NAMALWA (cell line): ENCODE results near the gene SECTM1.
"Not testable (repeated sequence)": the region's sequence is repeated elsewhere in the genome, so short reads cannot be mapped to it uniquely, and the experiment has no call there.

Experiments used
- DNase-seq: peaks from one replicate; pipeline ENCODE4 v3.0.0-alpha.2; 2015; ENCODE audit warnings: low spot score

SECTM1 gene

DNA sequence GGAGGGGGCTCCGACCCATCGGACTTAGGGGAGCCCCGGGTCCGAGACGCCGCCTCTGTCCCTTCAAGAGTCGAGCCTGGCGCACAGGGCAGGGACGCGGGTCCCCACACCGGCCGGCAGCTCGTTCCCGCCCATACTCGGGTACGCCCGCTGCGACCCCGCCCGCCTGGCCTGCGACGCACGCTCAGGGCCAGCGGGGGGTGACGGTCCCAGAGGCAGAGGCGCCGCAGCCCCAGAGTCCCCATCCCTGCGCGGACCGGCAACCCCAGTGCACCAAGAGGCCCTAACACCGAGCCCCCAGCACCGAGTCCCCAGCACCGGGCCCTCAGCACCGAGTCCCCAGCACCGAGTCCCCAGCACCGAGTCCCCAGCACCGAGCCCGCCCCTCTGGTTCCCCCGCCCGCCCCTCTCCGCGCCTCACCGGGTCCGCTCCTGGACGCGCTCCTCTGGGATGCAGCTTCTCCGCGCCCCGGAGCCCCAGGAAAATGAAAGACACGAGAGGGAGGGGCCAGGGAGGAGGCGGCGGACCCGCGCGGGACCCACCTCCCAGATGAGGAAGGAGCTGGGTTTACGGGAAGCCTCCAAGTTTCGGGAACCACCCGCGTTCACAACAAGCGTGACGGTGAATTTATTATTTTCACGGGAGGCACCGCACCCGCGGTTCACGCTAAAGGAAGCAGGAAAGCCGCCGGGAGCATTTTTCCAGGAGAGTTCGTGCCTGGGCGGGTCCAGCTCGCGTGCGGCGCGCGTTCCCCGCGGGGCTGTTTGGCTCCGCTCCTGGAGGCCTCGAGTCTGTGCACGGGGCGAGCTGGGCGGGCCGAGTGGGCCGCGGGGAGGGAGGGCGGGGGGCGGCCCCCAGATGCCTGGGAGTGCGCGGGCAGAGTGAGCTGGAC lies at the start of gene SECTM1:
TSS of gene SECTM1 (minus strand) at position 488 of the 893 bp plus-strand sequence. CDS start 6,526 bp downstream, outside the sequence.
- no peak for DNase-seq

DNA sequence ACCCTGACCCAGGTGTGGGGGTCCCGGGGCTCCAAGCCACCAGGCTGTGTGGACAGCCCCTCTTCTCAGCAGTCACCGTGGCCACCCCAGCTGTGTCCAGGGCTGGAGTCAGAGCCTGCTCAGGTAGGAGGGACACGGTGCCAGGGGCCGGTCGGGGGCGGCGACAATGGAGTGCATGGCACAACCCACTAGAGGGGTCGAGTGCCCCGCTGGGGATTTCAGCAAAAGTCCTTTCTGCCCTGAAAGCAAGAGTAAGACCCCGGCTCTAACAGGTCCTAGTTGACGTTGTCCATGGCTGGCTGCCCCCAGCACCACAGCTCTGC lies 49.3 kb upstream of the SECTM1 start:
- DNase-seq: no peak

DNA sequence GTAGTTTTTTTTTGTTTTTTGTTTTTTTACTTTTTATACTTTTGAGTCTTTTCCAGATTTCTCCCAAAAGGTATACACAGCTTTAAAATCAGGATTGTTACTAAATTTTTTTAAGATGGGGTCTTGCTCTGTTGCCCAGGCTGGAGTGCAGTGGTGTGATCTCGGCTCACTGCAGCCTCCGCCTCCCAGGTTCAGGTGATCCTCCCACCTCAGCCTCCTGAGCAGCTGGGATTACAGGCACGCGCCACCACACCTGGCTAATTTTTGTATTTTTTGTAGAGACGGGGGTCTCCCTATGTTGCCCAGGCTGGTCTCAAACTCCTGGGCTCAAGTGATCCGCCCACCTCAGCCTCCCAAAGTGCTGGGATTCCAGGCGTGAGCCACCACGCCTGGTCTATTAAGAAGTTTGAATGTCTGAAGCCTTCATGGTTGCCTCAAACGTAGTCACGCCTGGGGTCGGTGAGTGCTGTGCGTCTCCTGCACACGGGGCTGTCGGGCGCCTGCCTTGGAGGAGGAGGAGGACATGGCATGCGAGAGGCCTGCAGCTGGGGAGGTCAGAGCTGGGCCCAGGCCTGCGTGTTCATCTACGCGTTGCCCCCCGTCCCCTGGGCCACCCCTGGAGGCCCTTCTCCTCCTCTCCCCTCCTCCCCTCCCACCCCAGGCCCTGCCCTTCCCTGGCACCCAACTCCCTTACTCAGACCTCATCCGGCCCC lies 48.8 kb upstream of the SECTM1 start:
- not testable (repeated sequence) for DNase-seq

DNA sequence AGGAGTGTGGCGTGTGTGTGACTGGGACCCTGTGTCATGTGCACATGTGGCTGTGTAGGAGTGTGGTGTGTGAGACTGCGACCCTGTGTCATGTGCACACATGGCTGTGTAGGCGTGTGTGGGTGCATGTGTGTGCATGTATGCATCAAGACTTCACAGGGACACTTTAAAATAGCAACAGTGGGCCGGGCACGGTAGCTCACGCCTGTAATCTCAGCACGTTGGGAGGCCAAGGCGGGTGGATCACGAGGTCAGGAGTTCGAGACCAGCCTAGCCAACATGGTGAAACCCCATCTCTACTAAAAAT lies 48.1 kb upstream of the SECTM1 start:
- not testable (repeated sequence) for DNase-seq

DNA sequence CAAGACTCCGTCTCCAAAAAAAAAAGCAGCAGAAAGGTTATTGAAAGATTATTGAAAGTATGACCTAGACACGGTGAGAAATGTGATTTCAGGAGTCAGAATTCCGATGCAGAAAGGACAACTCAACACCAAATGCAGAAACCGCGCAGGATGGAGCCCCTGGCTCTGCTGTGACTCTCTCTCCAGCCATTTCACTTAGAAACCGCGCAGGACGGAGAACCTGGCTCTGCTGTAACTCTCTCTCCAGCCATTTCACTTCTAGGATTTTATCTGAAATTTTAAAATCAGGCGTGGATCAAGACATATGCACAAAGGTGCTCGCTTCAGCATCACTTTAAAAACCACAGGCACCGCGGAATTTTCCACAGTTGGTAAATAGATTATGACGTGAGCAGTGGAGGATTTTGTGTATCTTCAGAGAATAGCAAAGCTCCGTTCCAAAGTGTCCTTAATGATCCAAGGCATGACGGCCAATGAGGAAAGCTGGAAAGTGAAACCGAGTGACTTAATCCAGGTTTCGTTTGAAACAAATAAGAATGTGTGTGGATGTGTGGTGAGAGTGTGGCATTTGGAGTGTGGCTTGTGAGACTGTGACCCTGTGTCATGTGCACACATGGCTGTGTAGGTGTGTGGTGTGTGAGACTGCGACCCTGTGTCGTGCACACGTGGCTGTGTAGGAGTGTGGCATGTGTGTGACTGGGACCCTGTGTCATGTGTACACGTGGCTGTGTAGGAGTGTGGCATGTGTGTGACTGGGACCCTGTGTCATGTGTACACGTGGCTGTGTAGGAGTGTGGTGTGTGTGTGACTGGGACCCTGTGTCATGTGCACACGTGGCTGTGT lies 47.5 kb upstream of the SECTM1 start:
- DNase-seq: no peak

DNA sequence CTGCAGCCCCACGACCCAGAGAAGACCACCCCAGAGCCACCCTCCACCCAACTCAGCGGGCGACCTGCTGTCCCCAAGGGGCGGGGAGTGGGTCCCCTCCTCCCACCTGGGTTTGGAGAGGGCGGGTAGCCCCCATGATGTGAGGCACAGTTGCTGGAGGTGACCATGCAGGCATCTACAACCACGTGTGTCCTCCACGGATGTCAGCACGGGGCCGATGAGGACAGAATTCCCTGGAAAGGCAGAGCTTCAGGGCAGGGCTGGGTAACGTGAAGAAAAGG lies 45.1 kb upstream of the SECTM1 start:
- DNase-seq: no peak

DNA sequence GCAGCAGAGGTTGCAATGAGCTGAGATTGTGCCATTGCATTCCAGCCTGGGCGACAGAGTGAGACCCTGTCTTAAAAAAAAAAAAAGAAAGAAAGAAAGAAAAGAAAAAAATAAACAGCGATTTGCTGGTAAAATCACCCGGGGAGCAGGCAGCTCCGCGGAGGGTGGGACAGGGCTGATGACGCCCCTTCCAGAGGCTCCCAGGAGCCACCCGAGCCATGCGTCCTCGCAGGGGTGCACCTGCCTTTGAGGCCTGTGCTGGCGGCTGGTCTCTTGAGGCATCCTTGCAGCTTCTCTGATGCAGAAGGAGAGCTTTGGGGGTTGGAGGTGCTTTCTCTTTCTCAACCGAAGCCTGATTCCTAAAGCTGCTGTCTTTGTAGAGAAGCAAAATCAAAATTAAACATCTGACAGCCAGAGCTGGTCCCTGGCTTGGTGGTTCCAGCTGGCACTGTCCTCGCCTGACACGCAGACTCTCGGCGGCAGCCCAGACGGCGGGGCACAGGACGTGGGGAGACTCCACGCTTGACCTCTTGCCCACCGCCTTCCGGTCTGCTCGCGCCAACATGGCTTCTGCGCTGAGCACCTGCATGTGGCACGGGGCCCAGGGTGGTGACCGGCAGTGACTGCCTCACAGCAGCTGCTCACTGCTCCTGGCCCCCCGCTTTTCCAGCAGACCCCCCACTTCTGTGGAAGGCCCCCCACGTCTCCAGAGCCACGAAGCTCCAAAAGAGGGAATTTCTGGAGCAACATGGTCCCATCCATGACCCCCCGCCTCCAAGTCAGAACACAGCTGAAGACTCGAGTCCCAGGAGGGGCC lies 44.6 kb upstream of the SECTM1 start:
- no peak for DNase-seq

DNA sequence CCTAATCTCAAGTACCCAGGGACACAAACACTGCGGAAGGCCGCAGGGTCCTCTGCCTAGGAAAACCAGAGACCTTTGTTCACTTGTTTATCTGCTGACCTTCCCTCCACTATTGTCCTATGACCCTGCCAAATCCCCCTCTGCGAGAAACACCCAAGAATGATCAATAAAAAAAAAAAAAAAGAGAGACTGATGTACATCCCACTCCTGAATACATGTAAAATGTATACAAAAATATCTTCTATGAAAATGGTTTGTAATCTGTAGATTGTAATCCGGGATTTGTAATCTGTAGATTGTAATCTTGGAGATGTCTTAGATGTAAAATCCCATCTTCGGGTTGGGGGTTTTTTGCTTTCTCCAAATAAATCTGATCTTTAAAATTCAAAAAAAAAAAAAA lies 43.7 kb upstream of the SECTM1 start:
- DNase-seq: not testable (repeated sequence)

DNA sequence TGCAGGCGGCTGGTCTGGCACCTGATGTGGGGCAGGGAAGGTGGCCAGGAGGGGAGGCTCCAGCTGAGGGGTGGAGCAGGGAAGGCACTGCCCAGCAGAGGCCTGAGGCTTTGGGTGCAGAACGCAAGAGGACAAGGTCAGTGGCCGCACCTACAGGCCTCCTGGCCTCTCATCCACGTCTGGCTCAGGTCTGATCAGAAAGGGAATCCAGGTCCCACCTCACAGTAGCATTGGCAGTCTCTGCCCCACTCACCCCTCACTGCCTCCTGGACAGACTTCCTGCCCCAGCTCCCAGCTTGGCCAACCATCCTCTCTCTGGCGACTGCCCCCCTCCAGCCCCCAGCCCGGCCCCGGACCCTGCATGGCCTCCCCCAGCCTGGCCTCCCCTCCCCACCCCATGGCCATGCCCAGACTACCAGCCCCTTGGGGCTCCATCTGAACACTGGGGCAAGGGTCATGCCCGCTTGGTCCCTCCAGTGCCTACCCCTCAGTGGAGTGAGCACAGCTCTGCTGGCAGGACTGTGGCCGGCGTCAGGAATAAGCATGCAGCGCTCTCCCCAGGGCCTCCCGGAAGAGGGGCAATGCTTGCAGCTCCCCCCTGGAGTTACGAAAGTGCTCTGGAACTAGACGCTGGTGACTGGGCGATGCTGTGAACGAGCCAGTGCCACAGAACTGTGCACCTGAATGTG lies 42.6 kb upstream of the SECTM1 start:
- DNase-seq: no peak

DNA sequence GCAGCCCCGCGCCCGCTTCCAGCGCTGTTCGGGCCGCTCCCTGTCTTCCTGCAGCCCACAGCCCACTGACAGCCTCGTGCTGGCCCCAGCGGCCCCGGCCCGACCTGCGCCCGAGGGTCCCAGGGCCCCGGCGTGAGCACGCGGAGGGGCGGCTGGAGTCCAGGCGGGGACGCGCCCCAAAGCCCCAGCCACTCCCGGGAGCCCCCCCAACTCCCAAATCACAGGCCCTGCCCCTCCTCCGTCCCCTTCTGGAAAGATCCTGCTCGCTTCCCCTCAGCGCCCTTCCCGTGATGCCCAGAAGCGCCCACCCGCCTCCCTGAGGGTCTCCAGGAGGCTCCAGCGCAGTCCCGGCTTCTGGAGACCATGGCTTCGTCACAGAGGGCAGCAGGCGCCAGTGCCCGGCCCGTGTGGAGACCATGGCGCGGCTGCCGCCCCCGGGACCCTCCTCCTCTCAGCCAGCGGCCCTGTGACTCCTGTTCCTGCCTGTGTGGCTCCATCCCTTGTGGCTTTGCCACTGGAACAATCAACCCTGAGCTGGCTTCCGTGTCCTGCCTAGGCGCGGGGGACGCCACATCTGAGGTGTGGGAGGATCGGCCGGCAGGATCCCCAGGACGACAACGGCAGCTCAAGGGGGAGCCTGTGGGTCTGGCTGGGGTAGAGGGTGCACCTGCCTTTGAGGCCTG lies 41.9 kb upstream of the SECTM1 start:
- no peak for DNase-seq

DNA sequence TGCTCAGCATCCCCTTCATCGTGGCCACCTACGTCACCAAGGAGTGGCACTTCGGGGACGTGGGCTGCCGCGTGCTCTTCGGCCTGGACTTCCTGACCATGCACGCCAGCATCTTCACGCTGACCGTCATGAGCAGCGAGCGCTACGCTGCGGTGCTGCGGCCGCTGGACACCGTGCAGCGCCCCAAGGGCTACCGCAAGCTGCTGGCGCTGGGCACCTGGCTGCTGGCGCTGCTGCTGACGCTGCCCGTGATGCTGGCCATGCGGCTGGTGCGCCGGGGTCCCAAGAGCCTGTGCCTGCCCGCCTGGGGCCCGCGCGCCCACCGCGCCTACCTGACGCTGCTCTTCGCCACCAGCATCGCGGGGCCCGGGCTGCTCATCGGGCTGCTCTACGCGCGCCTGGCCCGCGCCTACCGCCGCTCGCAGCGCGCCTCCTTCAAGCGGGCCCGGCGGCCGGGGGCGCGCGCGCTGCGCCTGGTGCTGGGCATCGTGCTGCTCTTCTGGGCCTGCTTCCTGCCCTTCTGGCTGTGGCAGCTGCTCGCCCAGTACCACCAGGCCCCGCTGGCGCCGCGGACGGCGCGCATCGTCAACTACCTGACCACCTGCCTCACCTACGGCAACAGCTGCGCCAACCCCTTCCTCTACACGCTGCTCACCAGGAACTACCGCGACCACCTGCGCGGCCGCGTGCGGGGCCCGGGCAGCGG lies 41.2 kb upstream of the SECTM1 start:
- no peak for DNase-seq

DNA sequence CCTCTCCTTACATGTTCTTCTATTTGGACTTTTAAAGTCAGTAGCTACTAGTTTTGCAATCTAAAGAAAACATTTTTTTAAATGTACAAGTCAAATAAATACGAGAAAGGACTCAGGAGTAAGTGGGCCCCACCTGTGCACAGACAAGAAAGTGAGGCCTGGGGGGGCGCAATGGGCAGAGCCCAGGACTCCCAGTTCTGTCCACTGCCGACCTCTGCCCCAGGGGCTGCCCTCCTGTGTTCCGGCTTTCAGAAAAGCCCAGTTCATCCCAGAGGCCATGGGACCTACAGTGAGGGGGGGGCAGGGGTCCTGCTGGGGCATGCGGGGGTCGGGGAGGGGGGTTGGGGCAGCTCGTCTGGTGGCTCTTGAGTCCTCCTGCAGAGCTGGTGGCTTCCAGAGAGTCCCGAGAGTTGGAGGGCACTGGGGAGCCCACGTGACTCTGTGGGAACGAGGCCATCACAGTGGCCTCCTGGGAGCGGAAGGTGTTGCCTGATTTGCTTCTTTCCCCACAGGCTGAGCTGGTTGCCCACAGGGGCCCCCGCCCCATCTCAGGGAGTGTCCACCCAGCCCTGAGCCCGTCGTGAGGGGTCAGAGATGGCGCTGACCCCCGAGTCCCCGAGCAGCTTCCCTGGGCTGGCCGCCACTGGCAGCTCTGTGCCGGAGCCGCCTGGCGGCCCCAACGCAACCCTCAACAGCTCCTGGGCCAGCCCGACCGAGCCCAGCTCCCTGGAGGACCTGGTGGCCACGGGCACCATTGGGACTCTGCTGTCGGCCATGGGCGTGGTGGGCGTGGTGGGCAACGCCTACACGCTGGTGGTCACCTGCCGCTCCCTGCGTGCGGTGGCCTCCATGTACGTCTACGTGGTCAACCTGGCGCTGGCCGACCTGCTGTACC lies 40.4 kb upstream of the SECTM1 start:
- DNase-seq: no peak

DNA sequence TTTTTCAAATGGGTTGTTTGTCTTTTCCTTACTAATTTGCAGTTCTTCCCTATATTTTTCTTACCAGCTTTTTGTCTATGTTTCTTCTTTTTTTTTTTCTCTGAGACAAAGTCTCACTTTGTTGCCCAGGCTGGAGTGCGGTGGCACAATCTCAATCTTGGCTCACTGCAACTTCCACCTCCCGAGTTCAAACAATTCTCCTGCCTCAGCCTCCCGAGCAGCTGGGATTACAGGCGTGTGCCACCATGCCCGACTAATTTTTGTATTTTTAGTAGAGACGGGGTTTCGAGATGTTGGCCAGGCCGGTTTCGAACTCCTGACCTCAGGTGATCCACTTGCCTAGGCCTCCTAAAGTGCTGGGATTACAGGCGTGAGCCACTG lies 39.5 kb upstream of the SECTM1 start:
- not testable (repeated sequence) for DNase-seq

DNA sequence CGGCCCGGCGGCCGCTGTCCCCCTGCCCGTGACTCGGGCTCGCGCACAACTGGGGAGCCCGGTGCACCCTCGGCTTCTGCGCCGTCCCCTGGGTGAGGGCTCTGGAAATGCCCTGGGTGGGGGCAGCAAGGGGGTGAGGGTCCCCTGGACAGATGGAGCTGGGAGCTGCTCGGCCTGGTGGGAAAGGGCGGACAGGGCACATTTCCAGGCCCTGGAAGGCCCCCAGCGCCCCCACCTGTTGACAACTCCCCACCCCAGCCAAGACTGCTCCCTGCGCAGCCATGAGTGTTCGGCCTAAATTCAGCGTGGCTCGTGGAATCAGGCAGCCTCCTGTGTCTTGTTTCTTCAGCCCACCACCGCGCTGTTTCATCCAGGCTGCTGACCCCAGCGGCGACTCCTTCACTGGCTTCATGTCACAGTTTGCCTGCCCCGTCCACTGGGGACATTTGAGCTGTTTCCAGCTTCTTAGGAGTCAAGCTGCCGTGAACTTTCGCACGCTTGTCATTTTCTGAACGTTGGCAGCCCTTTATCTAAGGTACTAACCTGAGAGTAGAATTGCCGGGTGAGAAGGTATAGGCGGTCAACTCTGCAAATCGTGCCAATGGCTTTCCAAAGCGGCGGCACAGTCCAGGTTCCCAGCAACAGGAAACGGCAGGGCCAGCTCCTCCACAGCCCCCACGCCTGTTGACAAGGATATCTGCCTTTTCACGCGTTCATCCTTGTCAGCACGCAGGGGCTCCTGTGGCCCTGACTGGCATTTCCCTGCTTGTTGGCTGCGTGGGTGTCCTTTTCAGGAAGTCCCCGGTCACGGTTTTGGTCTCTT lies 38.9 kb upstream of the SECTM1 start:
- DNase-seq: no peak

DNA sequence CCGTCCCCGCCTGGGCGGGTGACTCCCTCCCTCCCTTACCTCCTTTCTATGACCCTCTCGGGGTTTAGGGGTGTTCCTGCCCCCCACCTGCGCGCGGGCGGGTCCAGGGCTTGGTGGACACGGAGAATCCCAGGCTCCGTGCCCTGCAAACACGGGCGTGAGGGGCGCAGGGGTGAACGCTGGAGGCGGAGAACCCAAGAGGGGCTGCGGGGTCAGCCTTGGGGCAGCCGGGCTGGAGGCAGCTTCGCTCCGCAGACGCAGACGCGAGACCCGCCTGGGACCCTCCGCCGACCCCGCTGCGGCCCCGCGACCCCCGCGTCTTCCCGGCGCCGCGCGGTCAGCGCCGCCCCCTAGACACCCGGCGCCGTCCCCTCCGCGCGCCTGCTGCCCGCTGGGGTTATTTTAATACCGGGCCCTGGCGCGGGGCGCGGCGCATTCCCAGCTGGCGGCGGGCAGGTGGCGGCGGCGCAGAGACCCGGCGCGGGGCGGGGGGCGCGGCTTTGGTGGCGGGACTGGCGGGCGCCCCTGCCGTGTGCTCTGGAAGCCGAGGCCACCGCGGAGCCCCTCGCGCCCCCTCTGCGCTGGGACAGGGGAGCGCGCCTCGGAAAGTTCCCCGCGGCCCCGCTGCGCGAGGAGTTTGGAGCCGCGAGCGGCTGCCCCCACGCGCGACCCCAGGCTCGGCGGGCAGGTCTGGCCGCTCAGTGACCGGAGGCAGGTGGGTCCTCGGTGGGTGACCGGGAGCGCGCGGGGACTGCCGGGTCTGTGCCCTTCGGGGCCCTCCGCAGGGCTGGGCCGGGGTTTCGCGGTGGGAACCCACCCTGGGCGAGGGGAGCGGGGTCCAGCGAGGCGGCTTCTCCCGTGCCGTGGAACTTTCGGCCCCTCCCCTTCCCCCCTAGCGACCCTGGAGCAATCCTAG lies 38.0 kb upstream of the SECTM1 start, which contains the start of gene UTS2R:
TSS of gene UTS2R (plus strand) at position 433 of the 916 bp plus-strand sequence. CDS start 2,560 bp downstream, outside the sequence.
- DNase-seq: no peak

DNA sequence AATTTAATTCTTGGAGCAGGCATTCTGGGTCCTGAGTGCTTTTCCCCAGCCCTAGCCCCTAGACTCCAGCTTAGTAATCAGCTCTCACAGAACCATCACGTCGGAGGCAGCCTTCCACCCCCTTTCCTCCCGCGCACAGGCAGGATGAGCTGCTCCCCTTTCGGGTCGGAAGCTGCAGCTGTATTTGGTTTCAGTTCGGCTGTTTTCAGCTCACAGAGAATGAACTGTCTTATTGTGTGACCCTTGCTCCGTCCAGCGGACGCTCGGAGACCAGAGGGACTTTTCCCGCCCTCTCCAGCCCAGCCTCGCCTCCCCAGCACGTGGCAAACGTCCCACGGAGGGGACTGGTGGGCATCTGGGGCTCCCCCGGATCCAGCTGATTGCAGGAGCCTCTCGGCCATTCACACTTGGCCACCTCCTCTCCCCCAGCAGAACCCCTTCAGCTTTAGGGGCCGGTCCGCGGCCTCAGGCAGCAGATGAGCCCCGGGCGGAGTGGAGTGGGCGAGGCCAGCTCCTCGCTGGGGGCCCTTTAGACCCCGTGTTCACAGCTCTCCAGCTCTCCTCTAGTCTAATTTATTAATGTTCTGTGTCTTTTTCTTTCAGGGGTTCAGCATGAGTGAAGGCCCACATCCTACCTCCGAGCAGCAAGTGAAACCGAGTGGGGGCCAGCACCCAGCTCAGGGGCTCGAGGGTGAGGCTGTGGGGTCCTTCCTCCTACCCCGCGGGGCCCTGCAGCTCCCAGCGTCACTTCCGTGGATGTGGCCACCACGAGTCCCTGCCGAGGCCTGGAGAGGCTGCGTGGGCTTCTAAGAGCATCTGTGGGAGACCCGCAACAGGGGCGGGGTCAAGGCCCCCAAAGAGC lies 37.1 kb upstream of the SECTM1 start:
- no peak for DNase-seq
